ENCODE results near the gene GP5.

The GP5 gene

DNA sequence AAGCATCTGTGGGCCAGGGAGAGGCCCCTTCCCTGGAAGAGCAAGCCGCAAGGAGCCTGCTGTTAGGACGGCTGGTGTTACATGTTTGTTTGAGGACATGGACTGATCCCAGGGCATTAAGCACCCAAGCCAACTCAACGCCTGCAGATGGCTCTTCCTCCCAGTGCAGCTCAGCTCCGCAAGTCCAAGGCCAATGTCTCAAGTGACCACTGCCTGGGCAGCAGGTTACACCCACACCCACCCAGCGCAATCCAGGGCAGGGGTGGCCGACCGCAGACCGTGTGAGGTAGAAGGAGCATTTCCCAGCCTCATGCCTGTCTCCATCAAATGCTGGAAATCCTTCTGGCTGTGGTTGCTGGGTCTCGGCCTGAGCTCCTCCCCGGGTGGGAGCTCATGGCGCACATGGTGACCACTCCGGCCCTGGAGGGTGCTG lies 14.5 kb downstream of the GP5 start:
- Histone ChIP-seq H3K4me3 (replicated peaks; ENCODE audit: low read depth, low read length) (no peak overlapping the region), H3K36me3 (ENCODE audit: control insufficient read depth, insufficient read depth, low read length) (no peaks in the 10 kb centered on the region)

DNA sequence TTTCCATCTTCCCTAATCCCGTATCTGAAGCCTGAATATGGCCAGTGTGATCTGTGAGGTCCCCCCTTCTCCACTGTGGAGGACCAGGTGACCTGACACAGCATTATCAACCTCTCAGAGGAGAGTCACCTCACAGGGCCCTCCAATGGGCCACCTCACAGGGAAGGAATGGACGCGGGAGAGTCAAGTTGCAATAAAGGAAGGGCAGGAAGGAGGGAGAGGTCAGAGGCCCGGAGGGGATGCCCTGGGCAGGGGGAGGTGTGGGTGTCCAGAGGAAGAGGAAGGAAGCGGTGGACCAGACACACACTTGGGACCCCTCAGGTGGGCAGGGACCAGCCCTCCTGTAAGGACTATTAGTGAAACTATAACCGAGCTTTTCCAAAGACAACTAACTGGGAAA lies 14.9 kb downstream of the GP5 start:
- no peak for DNase-seq (ENCODE audit: extremely low read depth, insufficient read length)
- TF ChIP-seq, protein P1, sequence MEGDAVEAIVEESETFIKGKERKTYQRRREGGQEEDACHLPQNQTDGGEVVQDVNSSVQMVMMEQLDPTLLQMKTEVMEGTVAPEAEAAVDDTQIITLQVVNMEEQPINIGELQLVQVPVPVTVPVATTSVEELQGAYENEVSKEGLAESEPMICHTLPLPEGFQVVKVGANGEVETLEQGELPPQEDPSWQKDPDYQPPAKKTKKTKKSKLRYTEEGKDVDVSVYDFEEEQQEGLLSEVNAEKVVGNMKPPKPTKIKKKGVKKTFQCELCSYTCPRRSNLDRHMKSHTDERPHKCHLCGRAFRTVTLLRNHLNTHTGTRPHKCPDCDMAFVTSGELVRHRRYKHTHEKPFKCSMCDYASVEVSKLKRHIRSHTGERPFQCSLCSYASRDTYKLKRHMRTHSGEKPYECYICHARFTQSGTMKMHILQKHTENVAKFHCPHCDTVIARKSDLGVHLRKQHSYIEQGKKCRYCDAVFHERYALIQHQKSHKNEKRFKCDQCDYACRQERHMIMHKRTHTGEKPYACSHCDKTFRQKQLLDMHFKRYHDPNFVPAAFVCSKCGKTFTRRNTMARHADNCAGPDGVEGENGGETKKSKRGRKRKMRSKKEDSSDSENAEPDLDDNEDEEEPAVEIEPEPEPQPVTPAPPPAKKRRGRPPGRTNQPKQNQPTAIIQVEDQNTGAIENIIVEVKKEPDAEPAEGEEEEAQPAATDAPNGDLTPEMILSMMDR (IDR thresholded peaks at IDR 0.05; ENCODE audit: insufficient read depth, low read length, poor library complexity, severe bottlenecking): no peak

More for the DNA sequence above, 14.5 kb downstream of the GP5 start:
- H3K27me3 ChIP-seq (replicated peaks; ENCODE audit: control insufficient read depth, insufficient read depth, low read length): no peaks in the 10 kb centered on the region
- no peak for DNase-seq (ENCODE audit: extremely low read depth, insufficient read length)
- TF ChIP-seq, protein P1 (IDR thresholded peaks at IDR 0.05; ENCODE audit: insufficient read depth, low read length, poor library complexity, severe bottlenecking): no peak

DNA sequence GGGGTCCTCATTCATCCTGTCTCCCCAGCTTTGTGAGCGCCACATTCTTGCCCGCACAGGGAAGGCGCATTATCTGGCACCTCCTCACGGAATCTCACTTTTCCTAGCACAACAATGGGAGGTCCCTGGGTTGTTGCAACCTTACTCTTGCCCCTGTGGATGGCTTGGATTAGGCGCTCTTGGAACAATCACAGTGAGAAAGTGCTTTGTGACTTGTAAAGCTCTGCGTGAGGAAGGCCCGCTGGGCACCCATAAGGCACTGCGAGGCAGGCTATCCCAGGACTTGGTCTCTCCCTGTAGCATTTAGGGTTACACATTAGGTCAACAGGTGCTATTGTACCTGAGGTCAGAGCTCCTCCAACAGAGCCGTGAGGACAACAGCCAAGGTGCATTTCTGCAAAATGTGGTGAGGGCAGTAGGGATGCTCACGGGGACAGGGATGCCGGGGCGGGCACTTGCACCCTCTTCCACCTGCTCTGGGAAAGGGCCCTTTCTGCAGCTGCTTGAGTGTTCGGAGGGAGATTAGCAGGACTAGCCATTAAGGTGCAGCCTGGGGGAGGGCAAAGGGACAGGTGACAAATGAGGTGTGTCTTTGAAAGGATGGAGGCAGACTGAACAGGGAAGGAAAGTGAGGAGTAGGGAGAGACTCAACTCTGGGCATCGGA lies 15.7 kb downstream of the GP5 start:
- H3K36me3 ChIP-seq (ENCODE audit: control insufficient read depth, insufficient read depth, low read length): no peaks in the 10 kb centered on the region
- H3K27me3 ChIP-seq (replicated peaks; ENCODE audit: control insufficient read depth, insufficient read depth, low read length): no peaks in the 10 kb centered on the region; the same call in 1 of the 2 replicates
- DNase-seq (ENCODE audit: extremely low read depth, insufficient read length): no peak
- H3K4me3 ChIP-seq (replicated peaks; ENCODE audit: low read depth, low read length): no peak overlapping the region
- TF ChIP-seq, protein P1 (IDR thresholded peaks at IDR 0.05; ENCODE audit: insufficient read depth, low read length, poor library complexity, severe bottlenecking): no peak

More for the DNA sequence above, 14.9 kb downstream of the GP5 start:
- Histone ChIP-seq H3K4me3 (replicated peaks; ENCODE audit: low read depth, low read length) (no peak overlapping the region), H3K27me3 (replicated peaks; ENCODE audit: control insufficient read depth, insufficient read depth, low read length) (no peaks in the 10 kb centered on the region; the same call in 1 of the 2 replicates), H3K36me3 (ENCODE audit: control insufficient read depth, insufficient read depth, low read length) (no peaks in the 10 kb centered on the region)

DNA sequence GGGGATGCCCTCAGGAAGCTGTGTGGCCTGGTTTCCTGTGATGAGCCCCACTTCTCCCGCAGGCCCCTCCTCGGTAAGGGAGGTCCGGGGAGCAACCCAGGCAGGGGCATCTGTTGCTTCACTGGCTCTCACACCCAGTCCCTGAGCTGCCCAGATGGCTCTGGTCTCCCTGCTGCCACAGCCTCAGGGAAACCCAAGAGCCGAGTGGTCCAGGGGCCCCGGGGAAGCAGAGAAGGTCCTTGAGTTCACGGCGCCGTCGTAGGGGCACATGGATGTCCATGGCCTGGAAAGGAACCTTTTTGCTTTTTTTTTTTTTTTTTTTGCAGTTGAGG lies 16.2 kb downstream of the GP5 start:
- H3K27me3 ChIP-seq (replicated peaks; ENCODE audit: control insufficient read depth, insufficient read depth, low read length): no peaks in the 10 kb centered on the region; the same call in 1 of the 2 replicates
- no peaks in the 10 kb centered on the region for H3K36me3 ChIP-seq (ENCODE audit: control insufficient read depth, insufficient read depth, low read length)
- no peak for DNase-seq (ENCODE audit: extremely low read depth, insufficient read length)
- TF ChIP-seq, protein P1 (IDR thresholded peaks at IDR 0.05; ENCODE audit: insufficient read depth, low read length, poor library complexity, severe bottlenecking): no peak
- H3K4me3 ChIP-seq (replicated peaks; ENCODE audit: low read depth, low read length): no peak overlapping the region

DNA sequence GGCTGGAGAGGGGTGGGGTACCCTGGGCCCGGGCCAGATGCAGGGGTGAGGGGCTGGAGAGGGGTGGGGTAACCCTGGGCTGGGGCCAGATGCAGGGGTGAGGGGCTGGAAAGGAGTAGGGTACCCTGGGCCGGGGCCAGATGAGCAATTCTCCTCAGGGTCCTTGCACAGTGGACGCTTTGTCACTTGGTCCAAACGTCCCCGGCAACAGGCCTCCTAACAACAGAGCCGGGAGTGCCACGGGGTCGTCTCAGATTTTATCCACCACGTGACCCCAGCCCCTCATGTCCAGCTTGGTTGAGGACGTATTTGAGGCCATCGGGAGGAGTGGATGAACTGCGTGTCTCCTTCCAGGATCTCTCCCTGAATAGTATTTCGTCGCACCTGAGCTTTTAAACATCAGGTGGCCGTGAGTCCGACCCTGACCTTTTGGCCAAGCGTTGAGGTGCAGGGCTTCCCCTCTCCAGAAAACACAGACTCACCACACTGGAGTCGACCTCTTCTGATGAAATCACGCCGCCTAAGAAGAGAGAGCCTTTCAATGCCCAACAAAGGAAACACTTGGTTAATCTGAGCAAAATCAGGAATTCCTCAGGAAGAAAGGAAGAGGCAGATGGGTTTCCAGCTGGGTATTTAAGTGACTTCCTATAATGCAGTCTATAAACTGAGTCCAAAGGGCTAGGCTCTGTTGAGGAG lies 16.7 kb downstream of the GP5 start:
- Histone ChIP-seq H3K36me3 (ENCODE audit: control insufficient read depth, insufficient read depth, low read length) (no peaks in the 10 kb centered on the region), H3K27me3 (replicated peaks; ENCODE audit: control insufficient read depth, insufficient read depth, low read length) (no peaks in the 10 kb centered on the region; the same call in 1 of the 2 replicates), H3K4me3 (replicated peaks; ENCODE audit: low read depth, low read length) (no peak overlapping the region)
- TF ChIP-seq, protein P1 (IDR thresholded peaks at IDR 0.05; ENCODE audit: insufficient read depth, low read length, poor library complexity, severe bottlenecking): no peak
- no peak for DNase-seq (ENCODE audit: extremely low read depth, insufficient read length)
